OCI-M2 (cell line): ENCODE measurements around the gene MICB.
"Not testable (repeated sequence)": the region's sequence is repeated elsewhere in the genome, so short reads cannot be mapped to it uniquely, and the experiment has no call there.

ENCODE experiments used
- DNase-seq: peaks from one replicate; lab custom pipeline; 2025; ENCODE audit not compliant: unreplicated experiment; lab: John Stamatoyannopoulos, UW

MICB gene

DNA sequence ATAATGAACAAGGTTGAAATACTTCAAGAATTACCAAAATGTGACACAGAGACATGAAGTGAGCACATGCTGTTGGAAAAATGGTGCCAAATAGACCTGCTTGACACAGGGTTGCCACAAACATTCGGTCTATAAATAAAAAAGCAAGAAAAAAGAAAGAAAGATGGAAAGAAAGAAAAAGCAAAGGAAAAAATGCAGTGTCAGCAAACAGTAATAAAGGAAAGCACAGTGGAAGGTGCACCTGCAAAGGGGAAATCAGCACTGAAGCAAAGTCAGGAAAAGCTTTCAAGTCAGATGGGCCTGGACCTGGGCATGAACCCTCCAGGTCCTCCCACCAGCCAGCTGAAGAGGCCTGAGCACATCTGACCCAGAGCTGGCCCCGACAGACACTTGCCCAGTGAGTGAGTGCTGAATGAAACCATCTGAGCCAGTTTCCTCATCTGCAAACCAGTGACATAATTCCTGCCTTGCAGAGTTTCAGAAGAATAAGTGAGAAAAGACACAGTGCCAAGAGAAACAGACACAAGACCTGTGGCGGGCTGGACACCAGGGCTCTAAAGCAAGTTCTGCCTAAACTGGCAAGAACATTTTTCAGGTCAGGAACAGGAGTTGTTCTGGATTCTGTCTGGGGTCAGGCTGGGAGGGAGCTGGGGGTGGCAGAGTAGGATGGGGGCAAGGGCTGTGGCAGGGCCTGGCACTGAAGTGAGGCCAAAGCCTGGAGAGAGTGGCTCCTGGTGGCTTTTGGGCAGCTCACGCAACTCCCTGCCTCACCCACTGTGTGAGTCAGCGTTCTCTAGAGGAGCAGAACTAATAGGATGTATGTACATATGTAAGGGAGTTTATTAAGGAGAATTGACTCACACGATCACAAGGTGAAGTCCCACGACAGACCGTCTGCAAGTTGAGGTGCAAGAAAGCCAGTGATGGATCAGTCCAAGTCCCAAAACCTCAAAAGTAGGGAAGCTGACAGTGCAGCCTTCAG, 23.9 kb upstream of the MICB start:
- no peak for DNase-seq

DNA sequence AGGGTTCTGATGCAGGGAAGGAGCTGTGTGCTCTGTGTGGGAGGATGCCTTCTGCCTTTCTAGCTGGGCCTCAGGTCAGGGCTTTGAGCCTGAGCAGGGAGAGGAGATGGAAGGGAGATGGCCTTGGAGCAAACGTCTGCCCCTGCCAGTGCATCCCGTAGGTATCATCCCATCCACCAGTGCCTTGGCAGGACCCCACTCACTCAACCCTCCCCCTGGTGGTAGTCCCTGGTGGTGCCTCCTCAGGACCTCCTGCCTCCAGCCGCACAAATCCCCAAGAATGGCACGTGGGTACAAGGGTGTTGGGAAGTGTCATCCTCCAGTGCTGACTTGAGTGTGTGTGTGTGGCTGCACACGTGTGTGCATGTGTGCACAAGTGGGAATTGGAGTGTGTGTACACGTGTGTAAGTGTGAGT, 23.1 kb upstream of the MICB start:
- no peak for DNase-seq

DNA sequence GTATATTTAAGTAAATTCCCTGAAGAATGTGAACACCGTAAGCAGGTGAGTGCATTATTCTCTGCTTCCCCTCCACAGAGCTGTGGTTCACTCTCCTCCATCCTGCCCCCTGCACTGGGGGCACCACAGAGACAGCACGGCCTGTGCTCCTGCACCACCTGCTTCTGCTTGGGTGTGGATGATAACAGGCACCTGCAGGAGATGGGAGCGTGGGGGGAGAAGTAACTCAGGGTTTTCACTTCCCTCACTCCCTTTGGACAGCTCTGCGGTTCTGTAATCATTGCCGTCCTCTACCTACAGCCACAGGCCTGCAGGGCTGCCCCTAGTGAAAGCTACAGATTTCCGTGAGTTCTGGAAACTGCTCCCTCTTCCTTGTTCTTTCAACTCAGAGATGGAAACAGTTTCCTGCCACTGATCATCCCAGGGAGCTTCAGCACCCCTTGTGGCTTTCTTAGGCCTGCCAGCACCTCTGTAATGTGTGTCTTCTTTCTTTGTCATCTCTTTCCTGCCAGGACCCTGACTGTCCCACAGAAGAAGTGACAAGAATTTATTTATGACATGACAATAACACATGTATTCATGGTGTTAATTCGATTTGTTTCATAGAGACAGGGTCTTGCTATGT, 21.3 kb upstream of the MICB start:
- no peak for DNase-seq

DNA sequence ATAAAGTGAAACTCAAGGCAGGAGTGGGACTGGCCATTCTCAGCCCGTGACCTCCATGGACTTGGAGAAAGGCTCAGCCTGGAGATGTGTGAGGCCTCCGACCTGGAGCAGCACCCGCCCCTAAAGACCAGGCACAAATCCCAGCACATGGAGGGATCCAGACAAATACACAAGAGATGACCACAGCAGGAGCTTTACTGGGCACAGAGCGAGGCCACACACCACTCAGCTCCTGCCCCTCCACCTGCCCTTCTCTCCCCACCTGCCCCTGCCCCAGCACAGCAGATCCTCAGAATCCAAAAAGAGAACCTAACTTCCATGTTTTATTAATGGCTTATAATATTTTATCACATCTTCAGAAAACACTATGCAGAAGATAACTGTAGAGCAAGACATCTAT, 20.4 kb upstream of the MICB start:
- DNase-seq = no peak

DNA sequence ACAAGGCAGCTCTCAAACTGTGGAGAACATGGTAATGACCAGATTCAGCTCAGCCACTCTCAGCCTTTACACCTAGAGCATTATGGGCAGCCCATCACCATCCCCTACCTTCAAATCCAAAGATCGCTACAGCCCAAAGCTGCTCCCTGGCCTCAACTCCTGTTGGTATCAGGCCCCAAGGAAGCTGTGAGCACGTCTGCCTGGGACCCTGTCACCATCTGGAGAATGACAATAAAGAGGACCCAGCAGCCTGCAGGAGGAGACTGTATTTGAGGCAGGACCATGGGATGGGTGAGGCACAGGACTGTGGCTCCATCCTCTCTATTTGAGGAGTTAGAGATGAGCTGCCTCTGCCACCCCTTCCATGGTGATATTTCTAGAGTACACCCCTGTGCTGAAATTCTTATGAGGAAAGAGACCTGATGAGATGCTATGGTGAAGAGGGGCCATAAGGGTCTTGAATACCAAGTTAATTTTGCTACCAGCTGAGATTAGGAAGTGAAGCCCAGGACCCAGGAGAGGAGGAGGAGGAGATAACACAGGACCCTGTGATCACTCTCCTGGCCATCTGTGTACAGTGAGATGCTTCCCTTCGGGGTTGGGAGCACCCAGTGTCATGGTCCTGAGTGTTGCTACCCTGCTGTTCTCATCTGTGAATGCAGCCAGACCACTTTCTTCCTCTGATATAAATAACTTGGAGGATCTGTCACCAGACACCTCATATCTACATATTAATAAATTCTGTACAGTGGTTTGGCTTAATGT, 19.6 kb upstream of the MICB start:
- DNase-seq = no peak

DNA sequence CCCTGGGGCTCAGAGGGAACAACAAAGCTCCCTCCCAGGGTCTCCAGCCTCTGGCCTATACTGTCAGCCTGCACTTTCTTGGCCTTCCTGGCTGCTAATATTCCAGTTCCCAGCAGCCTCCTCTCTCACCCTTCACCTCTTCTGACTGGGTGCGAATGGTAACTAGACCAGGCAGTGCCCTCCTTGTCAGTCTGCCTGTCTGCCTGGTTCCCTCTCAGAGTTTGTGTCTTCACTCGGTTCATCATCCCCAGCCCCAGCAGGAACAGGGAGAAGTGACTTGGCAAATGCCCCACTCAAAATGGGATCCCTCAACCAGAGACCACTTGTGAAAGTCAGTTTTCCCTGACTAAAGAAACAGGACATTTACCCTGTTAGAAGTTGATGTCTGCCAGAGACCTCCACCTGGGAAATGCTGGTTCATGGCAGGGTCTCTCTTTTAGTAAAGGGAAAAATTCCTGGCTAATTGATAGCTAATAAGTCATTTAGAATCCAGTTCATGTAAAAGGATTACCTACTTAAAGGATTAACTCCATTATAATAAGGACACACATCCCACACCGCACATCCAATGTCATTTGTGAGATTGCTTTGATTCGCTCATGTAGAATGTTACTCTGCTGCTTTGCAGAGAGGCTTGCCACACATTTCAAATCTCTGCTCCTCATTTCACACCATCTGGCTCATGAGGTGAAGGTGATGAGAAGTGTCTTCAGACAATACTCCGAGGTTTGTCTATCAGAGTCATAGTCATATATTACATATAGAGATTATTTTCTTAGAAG, 18.6 kb upstream of the MICB start:
- no peak for DNase-seq

DNA sequence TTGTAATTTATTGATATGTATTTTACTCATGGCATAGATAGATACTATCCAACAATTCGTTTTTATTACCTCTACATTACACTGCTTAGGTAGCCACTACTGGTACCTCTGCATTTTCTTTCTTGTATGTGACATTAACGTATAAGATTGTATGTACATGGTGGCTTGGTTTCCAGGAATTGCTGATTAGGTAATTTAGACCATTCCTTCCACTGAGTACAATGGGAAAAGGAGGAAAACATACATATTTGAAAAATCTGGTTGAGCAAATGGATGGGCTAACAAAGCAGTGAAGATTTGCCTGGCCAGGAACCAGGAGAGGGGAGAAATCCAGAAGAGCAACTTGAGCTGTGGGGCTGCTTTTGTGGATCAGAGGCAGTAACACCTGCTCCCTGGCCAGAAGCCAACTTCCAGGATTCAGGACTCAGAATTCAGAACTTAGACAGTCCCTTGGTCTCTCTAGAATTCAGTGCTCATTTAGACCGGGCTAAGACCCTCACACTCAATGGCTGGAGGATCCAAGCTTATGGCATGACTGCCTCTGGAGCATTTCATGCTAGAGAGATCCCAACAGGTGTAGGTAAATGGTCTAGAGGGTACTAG, 17.9 kb upstream of the MICB start:
- no peak for DNase-seq

DNA sequence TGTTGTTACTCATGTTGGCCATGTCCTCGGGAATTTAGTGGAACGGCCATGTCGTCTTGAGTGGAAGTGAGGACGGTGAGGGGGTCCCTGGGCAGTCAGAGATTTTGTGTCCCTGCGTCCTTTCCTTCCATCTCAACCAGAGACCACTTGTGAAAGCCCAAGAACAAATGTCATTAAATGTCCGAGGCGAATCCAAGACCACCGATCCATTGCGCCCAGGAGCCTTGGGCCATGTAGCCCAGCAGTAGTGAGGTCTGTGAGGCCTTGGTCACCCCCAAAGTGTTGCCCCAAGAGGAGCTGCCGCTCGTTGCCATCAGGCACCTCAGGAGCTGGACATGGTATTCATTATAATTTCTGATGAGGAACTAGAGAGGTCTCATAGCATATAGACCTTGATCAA, 17.4 kb upstream of the MICB start:
- no peak for DNase-seq

DNA sequence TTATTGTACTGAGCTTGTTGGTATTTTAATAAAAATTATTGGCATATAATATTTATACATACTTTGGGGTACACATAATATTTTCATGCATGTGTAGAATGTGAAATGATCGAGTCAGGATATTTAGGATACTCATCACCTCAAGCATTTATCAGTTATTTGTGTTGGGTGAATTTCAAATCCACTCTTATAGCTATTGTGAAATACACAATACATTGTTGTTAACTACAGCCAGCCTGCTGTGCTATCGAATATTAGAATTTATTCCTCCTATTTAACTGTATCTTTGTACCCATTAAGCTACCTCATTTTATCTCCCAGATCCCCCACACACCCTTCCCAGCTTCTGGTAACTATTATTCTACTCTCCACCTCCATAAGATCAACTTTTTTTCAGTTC, 14.6 kb upstream of the MICB start:
- no peak for DNase-seq

DNA sequence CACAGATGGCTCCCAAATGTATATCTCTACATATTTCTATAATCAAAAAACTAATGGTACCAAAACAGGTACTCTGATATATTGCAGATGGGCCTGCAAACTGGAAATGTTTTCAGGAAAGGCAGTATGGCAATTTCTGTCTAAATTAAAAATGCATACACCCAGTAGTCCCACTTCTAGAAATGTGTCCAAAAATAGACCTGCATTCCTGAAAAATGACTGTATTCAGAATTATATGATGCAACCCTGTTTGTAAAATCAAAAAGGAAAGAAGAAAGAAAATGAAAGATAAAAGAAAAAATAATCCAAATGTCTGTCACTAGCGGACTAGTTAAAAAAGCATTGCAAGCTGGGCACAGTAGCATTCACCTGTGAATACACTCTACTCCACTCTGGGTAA, 12.9 kb upstream of the MICB start:
- DNase-seq = no peak

DNA sequence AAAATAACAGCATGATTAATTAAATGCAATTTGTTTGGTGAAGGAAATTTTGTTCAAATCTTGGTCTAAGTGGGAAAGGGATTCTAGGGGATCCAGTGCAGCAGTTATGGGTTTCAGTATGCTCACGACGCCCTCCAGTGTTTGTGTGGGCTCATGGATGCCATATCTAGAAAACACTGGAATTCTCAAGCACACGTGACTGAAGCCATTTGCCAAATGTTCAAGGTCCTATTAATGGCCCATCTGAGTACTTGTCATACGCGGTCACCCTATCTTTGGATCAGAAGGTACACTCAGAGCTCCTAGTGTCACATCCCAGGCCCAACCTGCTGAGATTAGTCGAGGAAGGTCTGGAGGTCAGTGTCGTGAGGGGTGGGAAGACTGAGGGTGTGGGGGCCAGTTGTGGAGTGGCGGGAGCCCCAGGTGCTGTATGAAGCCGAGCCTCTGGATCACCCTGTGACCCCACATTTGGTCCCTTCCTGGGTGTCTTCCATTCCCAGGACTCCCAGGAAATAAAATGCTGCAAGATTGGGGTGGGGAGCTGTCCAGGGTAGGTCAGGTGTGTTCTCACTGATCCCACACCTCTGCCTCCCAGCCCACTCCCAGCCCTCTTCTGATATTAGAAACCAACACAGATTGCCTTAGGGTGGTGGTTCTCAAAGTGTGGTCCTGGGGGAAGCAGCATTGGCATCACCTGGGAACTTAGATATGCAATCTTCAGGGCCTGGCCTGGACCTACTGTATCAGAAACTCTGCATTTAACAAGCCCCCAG, 11.7 kb upstream of the MICB start:
- DNase-seq = not testable (repeated sequence)

DNA sequence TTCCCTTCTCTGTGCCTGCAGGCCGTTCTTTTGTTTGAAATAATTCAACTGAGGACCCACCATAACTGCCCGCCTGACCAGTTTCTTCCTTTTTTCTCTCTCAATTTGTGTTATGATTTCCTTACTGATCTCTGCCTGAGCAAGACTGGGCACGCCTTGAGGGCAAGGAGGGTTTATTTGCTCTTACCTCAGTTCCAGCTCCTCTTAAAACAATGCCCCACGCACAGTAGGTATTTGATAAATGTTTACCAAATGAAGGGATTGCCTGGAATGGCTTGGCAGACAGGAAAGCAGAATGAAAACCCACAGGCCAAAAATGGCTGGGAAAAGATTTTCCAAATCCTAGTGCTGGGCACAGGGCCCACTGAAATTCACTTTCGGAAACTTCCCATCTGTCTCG, 10.3 kb upstream of the MICB start:
- not testable (repeated sequence) for DNase-seq

DNA sequence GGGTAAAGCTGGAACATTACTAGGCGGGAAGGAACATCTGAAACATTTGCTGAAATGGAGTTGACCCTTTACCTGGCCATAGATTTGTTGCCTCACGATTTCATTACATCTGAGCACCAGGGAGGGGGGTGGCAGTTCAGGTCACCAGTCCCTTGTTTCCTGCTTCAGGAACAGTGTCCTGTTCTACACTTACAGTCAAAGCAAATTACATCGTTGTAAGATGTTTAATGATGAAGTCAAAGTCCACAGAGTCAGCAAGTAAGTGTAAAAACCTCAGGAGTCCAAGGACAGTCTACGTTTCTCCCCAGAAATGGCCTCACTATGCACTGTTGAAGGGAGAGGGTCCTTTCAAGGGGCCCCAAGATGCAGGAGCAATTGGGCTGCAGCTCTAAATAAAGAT, 8.9 kb upstream of the MICB start:
- no peak for DNase-seq

DNA sequence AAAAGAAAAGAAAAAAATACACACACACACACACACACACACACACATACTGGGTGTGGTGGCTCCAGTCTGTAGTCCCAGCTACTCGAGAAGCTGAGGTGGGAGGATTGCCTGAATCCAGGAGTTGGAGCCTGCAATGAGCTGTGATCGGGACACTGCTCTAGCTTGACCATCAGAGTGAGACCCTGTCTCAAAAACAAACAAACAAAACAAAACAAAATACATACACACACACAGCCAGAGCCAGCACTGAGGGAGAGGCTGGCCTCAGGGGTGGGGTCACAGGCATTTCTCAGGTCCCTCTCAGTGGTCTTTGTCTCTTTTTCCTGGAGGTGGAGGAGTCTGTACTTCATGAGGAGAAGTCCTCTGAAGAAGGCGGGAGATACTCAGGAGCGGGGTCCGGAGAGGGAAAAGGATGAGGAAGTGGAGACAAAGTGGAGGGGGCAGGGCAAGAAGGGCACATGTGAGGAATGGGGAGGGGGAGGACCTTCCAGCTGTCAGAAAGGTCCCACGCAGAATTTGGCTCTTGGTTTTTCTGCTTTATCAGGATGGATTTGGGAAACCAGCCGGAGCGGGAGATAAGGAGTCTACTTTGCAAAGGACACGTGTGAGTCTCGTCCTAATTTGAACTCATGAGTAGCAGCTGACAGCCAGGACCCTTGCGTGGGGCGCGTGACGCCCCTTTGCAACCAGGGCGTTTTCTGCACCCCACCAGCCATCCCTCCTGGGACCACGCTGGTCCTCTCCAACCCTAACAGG, 7.7 kb upstream of the MICB start:
- no peak for DNase-seq

DNA sequence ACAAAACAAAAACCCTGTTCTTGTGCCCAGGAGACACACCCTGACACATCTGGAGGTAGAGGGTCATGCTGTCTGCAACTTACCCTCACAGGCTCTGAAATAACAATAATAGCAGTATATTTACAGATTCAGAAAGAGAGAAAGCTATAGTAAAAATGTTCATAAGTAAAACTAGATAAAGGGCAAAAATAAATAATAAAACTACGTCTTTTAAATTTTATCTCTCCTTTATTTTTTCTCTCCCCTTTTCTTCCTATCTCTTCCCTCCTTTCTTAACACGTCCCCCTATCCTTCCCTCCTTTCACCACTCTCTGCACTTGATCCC, 4.4 kb upstream of the MICB start:
- not testable (repeated sequence) for DNase-seq

DNA sequence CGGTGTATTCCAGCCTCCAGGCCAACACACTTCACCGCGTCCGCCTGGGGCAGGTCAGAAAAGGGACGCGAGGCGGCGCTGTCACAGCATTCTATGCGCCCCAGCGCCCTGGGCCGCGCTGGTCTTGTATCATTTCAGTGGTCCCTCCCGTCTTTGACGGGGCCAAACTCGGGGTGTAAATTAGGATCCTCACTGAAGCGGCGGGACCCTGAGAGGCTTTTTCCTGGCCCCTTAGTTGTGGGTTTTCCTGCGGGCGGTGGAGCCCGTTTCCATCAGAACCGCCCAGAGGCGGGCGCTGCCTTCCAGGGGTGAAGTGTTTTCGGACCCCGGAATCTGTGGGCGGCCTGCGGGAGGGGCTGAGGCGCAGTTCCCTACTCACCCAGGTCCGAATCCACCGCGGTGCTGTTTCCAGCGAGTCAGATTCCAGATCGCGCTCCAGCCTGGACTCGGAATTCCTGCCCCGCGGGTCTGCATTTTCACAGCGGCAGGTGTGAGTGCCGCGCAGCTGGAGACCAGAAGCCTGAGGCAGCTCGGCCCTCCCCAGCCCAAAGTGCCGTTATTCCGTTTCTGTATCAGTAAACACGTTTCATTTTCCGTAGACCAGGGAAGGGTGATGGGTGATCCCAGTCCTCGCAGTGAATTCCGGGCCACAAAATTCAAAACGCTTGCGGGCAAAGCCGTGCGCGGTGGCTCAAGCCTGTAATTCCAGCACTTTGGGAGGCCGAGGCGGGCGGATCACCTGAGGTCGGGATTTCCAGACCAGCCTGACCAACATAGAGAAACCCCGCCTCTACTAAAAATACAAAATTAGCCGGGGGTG, 3.9 kb upstream of the MICB start:
- DNase-seq = peak; percentile 74

DNA sequence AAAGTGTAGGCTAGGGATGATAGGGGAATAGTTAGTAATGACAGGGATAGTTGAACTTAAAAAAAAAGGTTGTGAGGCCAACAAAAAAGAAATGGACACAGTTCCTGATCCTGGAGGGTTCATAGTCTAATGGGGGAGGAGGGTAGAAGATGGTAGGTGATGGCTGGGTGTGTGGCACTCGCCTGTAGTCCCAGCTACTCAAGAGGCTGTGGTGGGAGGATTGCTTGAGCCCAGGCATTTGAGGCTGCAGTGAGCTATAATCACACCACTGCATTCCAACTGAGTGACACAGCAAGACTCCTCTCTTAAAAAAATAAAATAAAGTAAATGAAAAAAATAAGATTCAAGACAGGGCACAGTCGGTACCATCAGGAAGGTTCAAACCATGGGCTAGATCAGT, 2.4 kb upstream of the MICB start:
- no peak for DNase-seq

DNA sequence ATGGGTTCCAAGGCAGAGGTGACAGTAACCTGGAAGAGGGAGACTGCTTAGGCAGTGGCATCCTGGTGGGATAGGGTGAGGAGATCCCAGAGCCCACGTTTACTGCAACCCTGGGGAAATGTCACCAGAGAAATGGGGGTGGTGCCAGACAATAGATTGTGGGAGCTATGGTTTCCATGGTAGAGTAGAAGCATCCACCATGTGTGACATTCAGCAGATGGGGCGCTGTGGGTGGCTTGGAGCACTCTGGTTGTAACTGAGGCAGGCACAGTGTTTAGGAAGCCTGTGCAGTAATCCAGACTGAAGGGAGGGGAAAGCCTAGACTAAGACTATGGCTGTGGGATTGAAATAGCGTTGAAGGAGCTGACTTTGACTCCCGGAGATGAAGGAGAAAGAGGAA, 1.1 kb upstream of the MICB start:
- not testable (repeated sequence) for DNase-seq
